Activated B cell treated with CpG ODN at 0.5 μM for 24 hours (primary cell): ENCODE results near the gene HIVEP1. TPM values are rescaled to one million over a fixed set of nuclear protein-coding genes. Genes with fewer than 3 reads are reported as not detected.

Experiments
- ATAC-seq: fragments of 200-7000 bp; cut with Tn5 transposase; one replicate; pipeline ENCODE4 v1.10.0; 2021; ENCODE audit warnings: low read depth, mild to moderate bottlenecking, moderate library complexity
- CTCF ChIA-PET: fragments of 350-600 bp; sonication (Branson Sonifier 250); formaldehyde crosslinking; loops from one replicate; lab custom pipeline; 2021; ENCODE audit warnings: antibody characterized with exemption; lab: Charles Lee
- POLR2A ChIA-PET: fragments of 350-600 bp; sonication (Branson Sonifier 250); formaldehyde crosslinking; loops from one replicate; lab custom pipeline; 2021; ENCODE audit warnings: antibody characterized with exemption; lab: Charles Lee
- DNase-seq: peaks from one replicate; pipeline ENCODE4 v3.0.0; 2022
- H3K27ac Mint-ChIP-seq: one replicate; pipeline ENCODE4 v1.8.0; 2020; ENCODE audit warnings: mixed read lengths
- H3K27me3 Mint-ChIP-seq: one replicate; pipeline ENCODE4 v1.8.0; 2021; ENCODE audit warnings: mixed read lengths
- H3K36me3 Mint-ChIP-seq: one replicate; pipeline ENCODE4 v1.8.0; 2021; ENCODE audit warnings: low read depth, mixed read lengths
- H3K4me1 Mint-ChIP-seq: one replicate; pipeline ENCODE4 v1.8.0; 2021; ENCODE audit warnings: mixed read lengths
- H3K4me3 Mint-ChIP-seq: one replicate; pipeline ENCODE4 v1.8.0; 2020; ENCODE audit warnings: mild to moderate bottlenecking, mixed read lengths
- H3K9me3 Mint-ChIP-seq: one replicate; pipeline ENCODE4 v1.8.0; 2020; ENCODE audit warnings: mixed read lengths
- CTCF ChIP-seq: fragments of 200-600 bp; IDR thresholded peaks from one replicate; pipeline ENCODE4 v1.8.0; 2022; ENCODE audit warnings: antibody characterized with exemption, mild to moderate bottlenecking
- intact Hi-C: fragments of 100-400 bp; cut with micrococcal nuclease; formaldehyde crosslinking; loops from one replicate; pipeline ENCODE4 v1.15.1; 2024
- total RNA-seq: library from RNA; stranded (reverse); gene quantifications from 2 replicates; pipeline ENCODE4 v1.2.3, GENCODE V29; 2022

The HIVEP1 gene
- total RNA-seq, 1 donor from 2014 or later = 91.0 TPM

GRCh38 chr6:11987386-11987785, 24.7 kb upstream of the HIVEP1 start:
- DNase-seq = no peak
- H3K27ac Mint-ChIP-seq = no peak overlapping the region
- H3K4me3 Mint-ChIP-seq = no peak overlapping the region
- no peaks in the 10 kb centered on the region for H3K36me3 Mint-ChIP-seq
- ChIA-PET POLR2A (no interaction called here), CTCF (no interaction called here)
- peaks cover 3% of the 10 kb centered on the region for H3K27me3 Mint-ChIP-seq
- no peak for TF ChIP-seq CTCF
- ATAC-seq = no peak
- H3K9me3 Mint-ChIP-seq = no peaks in the 10 kb centered on the region
- intact Hi-C loops = no loop called here
- H3K4me1 Mint-ChIP-seq = no peaks in the 10 kb centered on the region

DNA sequence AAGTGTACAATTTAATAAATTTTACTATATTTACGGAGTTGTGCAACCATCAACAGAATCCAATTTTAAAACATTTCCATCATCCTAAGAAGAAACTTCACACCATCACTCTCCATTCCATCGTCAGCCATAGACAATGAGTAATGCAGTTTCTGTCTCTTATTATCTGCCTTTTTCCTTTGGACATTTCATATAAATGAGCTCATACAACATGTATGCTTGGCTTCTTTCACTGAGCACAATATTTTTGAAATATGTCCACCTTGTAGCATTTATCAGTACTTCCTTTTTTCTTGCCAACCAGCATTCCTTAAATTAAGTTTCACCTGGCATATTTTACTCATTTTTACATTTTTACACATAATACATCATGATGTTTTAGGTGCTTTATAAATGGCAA, 22.7 kb upstream of the HIVEP1 start:
- Mint-ChIP-seq H3K4me3 (no peak overlapping the region), H3K9me3 (no peaks in the 10 kb centered on the region), H3K27me3 (no peaks in the 10 kb centered on the region), H3K4me1 (no peaks in the 10 kb centered on the region), H3K36me3 (no peaks in the 10 kb centered on the region), H3K27ac (no peak overlapping the region)
- DNase-seq (no peak), ATAC-seq (no peak)
- intact Hi-C loops = no loop called here
- POLR2A ChIA-PET = no interaction called here
- TF ChIP-seq CTCF = no peak
- CTCF ChIA-PET = no interaction called here

- Mint-ChIP-seq H3K36me3 (no peaks in the 10 kb centered on the region), H3K27me3 (no peaks in the 10 kb centered on the region), H3K27ac (no peak overlapping the region), H3K9me3 (no peaks in the 10 kb centered on the region), H3K4me3 (no peak overlapping the region), H3K4me1 (no peaks in the 10 kb centered on the region)
- no peak for DNase-seq
- no peak for ATAC-seq
- ChIA-PET CTCF (no interaction called here), POLR2A (no interaction called here)
- intact Hi-C loops = no loop called here
- TF ChIP-seq CTCF = no peak
These were observed 20.0 kb upstream of the HIVEP1 start for GRCh38 chr6:11992086-11992485.

DNA sequence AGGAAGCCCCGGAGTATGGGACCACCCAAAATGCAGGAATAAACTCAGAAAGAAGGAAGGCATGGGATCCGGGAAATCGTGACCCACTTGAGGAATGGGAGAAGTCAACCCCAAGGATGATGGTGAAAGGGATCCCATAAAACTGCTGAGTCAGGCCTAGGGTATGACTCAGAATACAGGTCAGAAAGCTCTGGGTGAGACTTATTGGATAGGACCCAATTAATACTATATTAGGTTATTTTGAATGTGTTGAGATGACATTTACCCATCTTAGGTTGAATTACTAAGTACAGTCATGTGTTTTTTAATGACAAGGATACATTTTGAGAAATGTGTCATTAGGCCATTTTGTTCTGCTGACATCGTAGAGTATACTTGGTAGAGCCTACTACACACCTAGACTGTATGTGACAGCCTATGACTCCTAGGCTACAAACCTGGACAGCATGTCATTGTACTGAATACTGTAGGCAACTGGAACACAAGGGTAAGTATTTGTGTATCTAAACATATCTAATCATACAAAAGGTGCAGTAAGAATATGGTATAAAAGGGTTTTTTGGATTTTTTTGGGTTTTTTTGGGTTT, 17.1 kb upstream of the HIVEP1 start:
- H3K27ac Mint-ChIP-seq = no peak overlapping the region
- DNase-seq (no peak), ATAC-seq (no peak)
- ChIA-PET CTCF (no interaction called here), POLR2A (no interaction called here)
- intact Hi-C loops = no loop called here
- H3K4me3 Mint-ChIP-seq = no peak overlapping the region
- no peak for TF ChIP-seq CTCF
- H3K9me3 Mint-ChIP-seq = no peaks in the 10 kb centered on the region
- no peaks in the 10 kb centered on the region for H3K36me3 Mint-ChIP-seq
- H3K4me1 Mint-ChIP-seq = no peaks in the 10 kb centered on the region
- H3K27me3 Mint-ChIP-seq = no peaks in the 10 kb centered on the region

DNA sequence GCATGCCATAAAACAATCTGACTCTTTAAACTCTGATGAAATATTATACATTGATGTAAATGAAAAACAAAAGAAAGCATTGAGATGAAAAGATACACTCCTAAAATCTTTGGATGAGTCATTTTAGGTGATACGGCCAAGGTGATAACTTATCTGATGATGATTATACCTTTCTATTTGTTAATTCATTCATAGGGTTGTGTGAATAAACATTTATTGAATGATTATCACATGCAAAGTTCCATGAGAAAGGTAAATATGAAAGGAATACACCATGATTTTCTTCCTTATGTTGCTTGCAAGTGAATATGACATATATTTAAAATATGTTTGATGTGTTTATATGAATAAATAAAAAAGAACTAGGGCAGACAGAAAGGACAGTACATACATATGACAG, 15.4 kb upstream of the HIVEP1 start:
- Mint-ChIP-seq H3K4me1 (no peaks in the 10 kb centered on the region), H3K27ac (no peak overlapping the region), H3K9me3 (no peaks in the 10 kb centered on the region), H3K36me3 (no peaks in the 10 kb centered on the region), H3K4me3 (no peak overlapping the region), H3K27me3 (no peaks in the 10 kb centered on the region)
- ChIA-PET POLR2A (no interaction called here), CTCF (interaction anchor here (0.5 kb wide), 1 partner anchor 70 kb away, joined by 3 read pairs; no protein-coding TSS in a partner anchor)
- no peak for DNase-seq
- intact Hi-C loops = no loop called here
- TF ChIP-seq CTCF = no peak
- ATAC-seq = no peak
